Measurements from ENCODE around the gene SNAPC4. TPM values are rescaled to one million over a fixed set of nuclear protein-coding genes. Genes with fewer than 3 reads are reported as not detected.

Gene SNAPC4
- total RNA-seq, 1 experiment from 2014 or later, result 29.7 TPM

GRCh38 chr9:136429075-136429628 is 29.2 kb upstream of the SNAPC4 start:
- no peak overlapping the region for H2BK120ac ChIP-seq (ENCODE audit: low read depth, low read length, poor library complexity, severe bottlenecking)
- no peak overlapping the region for H3K9ac ChIP-seq (ENCODE audit: extremely low read depth, insufficient read length, low read length)
- no peak overlapping the region for H2BK15ac ChIP-seq (ENCODE audit: low read depth, low read length)
- no peak overlapping the region for H3K4ac ChIP-seq (ENCODE audit: low read depth, low read length)
- H3K9me3 ChIP-seq (ENCODE audit: control insufficient read depth, low read depth, low read length), result no peaks in the 10 kb centered on the region
- H2AK5ac ChIP-seq (ENCODE audit: insufficient read length, low read length), result no peak overlapping the region
- no peak for TF ChIP-seq CTCF (conservative IDR thresholded peaks at IDR 0.05)
- no peak overlapping the region for H3K27ac ChIP-seq (ENCODE audit: insufficient read length, low read depth, low read length)
- no peak overlapping the region for H2AFZ ChIP-seq (ENCODE audit: low read length)
- H3K79me2 ChIP-seq (ENCODE audit: insufficient read depth, low read length), result no peaks in the 10 kb centered on the region
- Mint-ChIP-seq H3K9me3 (no peaks in the 10 kb centered on the region), H3K27ac (no peak overlapping the region), H3K36me3 (ENCODE audit: insufficient read depth in 1 of 3, low read depth in 3 of 3) (peaks cover 4 to 41% (median 32%) of the 10 kb centered on the region in 3 experiments; a peak in 6 of 7 replicates), H3K4me1 (0 out of 4 replicates have a peak, but pooled peaks cover 0 to 2% of the 10 kb centered on the region in 2 experiments), H3K27me3 (ENCODE audit: low read depth) (no peaks in the 10 kb centered on the region), H3K4me3 (no peak overlapping the region)
- H3K79me1 ChIP-seq (ENCODE audit: insufficient read depth, low read depth, low read length, poor library complexity, severe bottlenecking), result no peaks in the 10 kb centered on the region
- H3T11ph ChIP-seq (ENCODE audit: low read length), result no peak overlapping the region
- no peak overlapping the region for H3K56ac ChIP-seq (ENCODE audit: insufficient read length, low read depth, low read length)
- no peaks in the 10 kb centered on the region for H3K4me1 ChIP-seq (ENCODE audit: insufficient read depth, low read length)
- no peak overlapping the region for H2BK5ac ChIP-seq (ENCODE audit: insufficient read length, low read length)
- H2BK12ac ChIP-seq (ENCODE audit: insufficient read length, low read depth, low read length), result no peak overlapping the region
- H3K27me3 ChIP-seq (ENCODE audit: insufficient read depth, low read length), result no peaks in the 10 kb centered on the region
- H4K5ac ChIP-seq (ENCODE audit: insufficient read length, low read depth, low read length), result no peak overlapping the region
- H3K23ac ChIP-seq (ENCODE audit: insufficient read length, low read depth, low read length), result no peak overlapping the region
- no peak overlapping the region for H3K4me2 ChIP-seq (ENCODE audit: insufficient read depth, insufficient read length, low read length)
- H4K91ac ChIP-seq (ENCODE audit: insufficient read length, low read depth, low read length), result no peak overlapping the region
- no peak for DNase-seq
- WGBS (ENCODE audit: extremely low coverage, insufficient read length, low lambda C conversion rate), result no CpG with 5 or more reads among the region's 21 CpGs
- H3K14ac ChIP-seq (ENCODE audit: insufficient read depth, low read length), result no peak overlapping the region
- no peaks in the 10 kb centered on the region for H4K20me1 ChIP-seq (ENCODE audit: control insufficient read depth, insufficient read depth, insufficient read length)
- no peak overlapping the region for H3K18ac ChIP-seq (ENCODE audit: insufficient read length, low read depth, low read length)
- H4K8ac ChIP-seq (replicated peaks; ENCODE audit: insufficient read length, low read depth, low read length), result no peak overlapping the region
- no peaks in the 10 kb centered on the region for H3K23me2 ChIP-seq (ENCODE audit: insufficient read length, low read depth, low read length, poor library complexity, severe bottlenecking)
- no peak overlapping the region for H2BK20ac ChIP-seq (ENCODE audit: low read depth, low read length, poor library complexity, severe bottlenecking)
